OCI-LY1 (cell line): ENCODE results near the gene GRAMD1A.
"Not testable (repeated sequence)": the region's sequence is repeated elsewhere in the genome, so short reads cannot be mapped to it uniquely, and the experiment has no call there.

Experiments
- H2AFZ ChIP-seq: fragments of 200-600 bp; sonication (generic), shearing (Covaris generic); 2 replicates; pipeline ENCODE4 v1.6.0; 2014; ENCODE audit warnings: antibody characterized with exemption, mild to moderate bottlenecking, low read length
- H3F3A ChIP-seq: fragments of 200-600 bp; sonication (generic), shearing (Covaris generic); 2 replicates; pipeline ENCODE4 v1.6.0; 2014; ENCODE audit warnings: mild to moderate bottlenecking, antibody characterized with exemption, low read length, moderate library complexity; ENCODE audit not compliant: insufficient read depth
- H3K27ac ChIP-seq: fragments of 200-600 bp; sonication (generic); 2 replicates; pipeline ENCODE4 v1.5.1; 2014; ENCODE audit warnings: low read length, mixed run types, mild to moderate bottlenecking, low read depth; ENCODE audit not compliant: poor library complexity, severe bottlenecking
- H3K27me3 ChIP-seq: fragments of 200-600 bp; sonication (generic); 2 replicates; pipeline ENCODE4 v1.6.0; 2014; ENCODE audit warnings: antibody characterized with exemption, mild to moderate bottlenecking, low read length, moderate library complexity; ENCODE audit not compliant: insufficient read depth
- H3K36me3 ChIP-seq: fragments of 200-600 bp; sonication (generic); 2 replicates; pipeline ENCODE4 v1.6.1; 2014; ENCODE audit warnings: mild to moderate bottlenecking, antibody characterized with exemption, low read length, moderate library complexity, mixed read lengths; ENCODE audit not compliant: insufficient read depth
- H3K4me1 ChIP-seq: fragments of 200-600 bp; sonication (generic); 2 replicates; pipeline ENCODE4 v1.5.1; 2014; ENCODE audit warnings: mild to moderate bottlenecking, low read length, moderate library complexity; ENCODE audit not compliant: insufficient read depth, severe bottlenecking
- H3K4me2 ChIP-seq: fragments of 200-600 bp; sonication (generic), shearing (Covaris generic); 2 replicates; pipeline ENCODE4 v1.6.1; 2014; ENCODE audit warnings: low read length
- H3K4me3 ChIP-seq: fragments of 200-600 bp; sonication (generic); 2 replicates; pipeline ENCODE4 v1.5.1; 2014; ENCODE audit warnings: low read length, low read depth, mild to moderate bottlenecking, mixed read lengths; ENCODE audit not compliant: poor library complexity, severe bottlenecking
- H3K79me2 ChIP-seq: fragments of 200-600 bp; shearing (Covaris generic); 2 replicates; pipeline ENCODE4 v1.6.1; 2016; ENCODE audit warnings: mixed run types, low read length, mixed read lengths; ENCODE audit not compliant: insufficient read depth
- H3K9ac ChIP-seq: fragments of 200-600 bp; sonication (generic), shearing (Covaris generic); 2 replicates; pipeline ENCODE4 v1.6.1; 2014; ENCODE audit warnings: mild to moderate bottlenecking, low read length, mixed read lengths
- H3K9me2 ChIP-seq: fragments of 200-600 bp; sonication (generic), shearing (Covaris generic); 2 replicates; pipeline ENCODE4 v1.6.1; 2014; ENCODE audit warnings: low read depth, mild to moderate bottlenecking, low read length, mixed read lengths
- H3K9me3 ChIP-seq: fragments of 200-600 bp; shearing (Covaris generic); 2 replicates; pipeline ENCODE4 v1.6.1; 2014; ENCODE audit warnings: low read length, mixed read lengths
- H4K20me1 ChIP-seq: fragments of 200-600 bp; sonication (generic), shearing (Covaris generic); 2 replicates; pipeline ENCODE4 v1.6.0; 2016; ENCODE audit warnings: mild to moderate bottlenecking, low read length; ENCODE audit not compliant: insufficient read depth
- CTCF ChIP-seq: fragments of 200-600 bp; sonication (generic), shearing (Covaris generic); IDR thresholded peaks from 2 replicates; pipeline ENCODE4 v1.5.1; 2017; ENCODE audit warnings: mild to moderate bottlenecking, antibody characterized with exemption, low read length, moderate library complexity, mixed read lengths
- EZH2 ChIP-seq: fragments of 200-600 bp; sonication (generic), shearing (Covaris generic); IDR thresholded peaks from 2 replicates; pipeline ENCODE4 v1.8.0; 2017; ENCODE audit warnings: borderline replicate concordance, mixed run types, mild to moderate bottlenecking, antibody characterized with exemption, low read length, moderate library complexity, mixed read lengths

Gene GRAMD1A

GRCh38 chr19:35006342-35006998 is 6.3 kb downstream of the GRAMD1A start:
- Histone ChIP-seq H3K9ac (no peak overlapping the region), H3K4me1 (peaks cover 24% of the 10 kb centered on the region), H3K79me2 (peaks cover 23% of the 10 kb centered on the region), H3K27me3 (no peaks in the 10 kb centered on the region), H3K9me2 (no peaks in the 10 kb centered on the region), H4K20me1 (no peaks in the 10 kb centered on the region), H3K4me3 (no peak overlapping the region), H3K4me2 (no peak overlapping the region), H3K27ac (no peak overlapping the region), H3K36me3 (peaks cover 72% of the 10 kb centered on the region), H2AFZ (no peak overlapping the region), H3F3A (no peaks in the 10 kb centered on the region), H3K9me3 (no peaks in the 10 kb centered on the region)
- TF ChIP-seq CTCF = no peak
- no peak for TF ChIP-seq EZH2

- peaks cover 19% of the 10 kb centered on the region for H3K79me2 ChIP-seq
- no peaks in the 10 kb centered on the region for H3K9me3 ChIP-seq
- no peaks in the 10 kb centered on the region for H3K9me2 ChIP-seq
- H3K27me3 ChIP-seq = no peaks in the 10 kb centered on the region
- no peak overlapping the region for H3K27ac ChIP-seq
- peaks cover 75% of the 10 kb centered on the region for H3K36me3 ChIP-seq
- H3K4me1 ChIP-seq = peaks cover 19% of the 10 kb centered on the region
- no peak overlapping the region for H3K4me2 ChIP-seq
- H4K20me1 ChIP-seq = no peaks in the 10 kb centered on the region
- no peak overlapping the region for H3K9ac ChIP-seq
- H2AFZ ChIP-seq = no peak overlapping the region
- no peaks in the 10 kb centered on the region for H3F3A ChIP-seq
- TF ChIP-seq CTCF = no peak
- H3K4me3 ChIP-seq = no peak overlapping the region
Measured at GRCh38 chr19:35006999-35007365, 6.9 kb downstream of the GRAMD1A start.

GRCh38 chr19:35007427-35007826 is 7.3 kb downstream of the GRAMD1A start:
- not testable (repeated sequence) for H3K4me2 ChIP-seq, H3K9me3 ChIP-seq, H3K9ac ChIP-seq, H3F3A ChIP-seq, H4K20me1 ChIP-seq, H3K27me3 ChIP-seq, H3K4me3 ChIP-seq, H2AFZ ChIP-seq, H3K9me2 ChIP-seq, H3K27ac ChIP-seq
- H3K4me1 ChIP-seq = peaks cover 14% of the 10 kb centered on the region
- H3K36me3 ChIP-seq = peaks cover 77% of the 10 kb centered on the region
- H3K79me2 ChIP-seq = peaks cover 17% of the 10 kb centered on the region

GRCh38 chr19:35008891-35009341 is 8.8 kb downstream of the GRAMD1A start:
- Histone ChIP-seq H3K27ac (no peak overlapping the region), H3K9me3 (no peaks in the 10 kb centered on the region), H3K79me2 (peaks cover 6% of the 10 kb centered on the region; the same call in 1 of the 2 replicates), H3K4me2 (no peak overlapping the region), H3F3A (no peaks in the 10 kb centered on the region), H3K4me3 (no peak overlapping the region), H3K9me2 (no peaks in the 10 kb centered on the region), H3K36me3 (peaks cover 79% of the 10 kb centered on the region), H4K20me1 (no peaks in the 10 kb centered on the region), H3K27me3 (no peaks in the 10 kb centered on the region), H3K4me1 (peaks cover 4% of the 10 kb centered on the region), H3K9ac (no peak overlapping the region), H2AFZ (no peak overlapping the region)
- no peak for TF ChIP-seq CTCF
- no peak for TF ChIP-seq EZH2
